GM21381 (cell line): ENCODE data around the gene ABCC1.
"Not testable (repeated sequence)": the region's sequence is repeated elsewhere in the genome, so short reads cannot be mapped to it uniquely, and the experiment has no call there.

Source experiments
- ATAC-seq: cut with Tn5 transposase; IDR thresholded peaks from one replicate; pipeline ENCODE4 v1.9.1; 2021; ENCODE audit warnings: mild to moderate bottlenecking, moderate library complexity; ENCODE audit not compliant: unreplicated experiment

Gene ABCC1

GRCh38 chr16:16150878-16151152 lies 201.4 kb downstream of the ABCC1 start:
- ATAC-seq: no peak

- ATAC-seq: no peak
These were observed 201.9 kb downstream of the ABCC1 start for GRCh38 chr16:16151315-16151714.

DNA sequence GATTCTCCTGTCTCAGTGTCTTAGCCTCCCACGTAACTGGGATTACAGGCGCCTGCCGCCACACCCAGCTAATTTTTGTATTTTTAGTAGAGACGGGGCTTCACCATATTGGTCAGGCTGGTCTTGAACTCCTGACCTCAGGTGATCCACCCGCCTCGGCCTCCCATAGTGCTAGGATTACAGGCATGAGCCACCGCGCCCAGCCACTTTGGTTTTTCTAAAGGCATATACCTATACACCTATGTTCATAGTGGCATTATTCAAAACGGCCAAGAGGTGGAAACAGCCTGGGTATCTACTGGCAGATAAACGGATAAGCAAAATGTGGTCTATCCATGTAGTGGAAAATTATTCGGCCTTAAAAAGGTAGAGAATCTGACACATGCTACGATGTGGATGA lies 203.6 kb downstream of the ABCC1 start:
- not testable (repeated sequence) for ATAC-seq

GRCh38 chr16:16154281-16154951 lies 205.0 kb downstream of the ABCC1 start:
- ATAC-seq: no peak

- no peak for ATAC-seq
These were observed 205.8 kb downstream of the ABCC1 start for GRCh38 chr16:16155234-16155633.

DNA sequence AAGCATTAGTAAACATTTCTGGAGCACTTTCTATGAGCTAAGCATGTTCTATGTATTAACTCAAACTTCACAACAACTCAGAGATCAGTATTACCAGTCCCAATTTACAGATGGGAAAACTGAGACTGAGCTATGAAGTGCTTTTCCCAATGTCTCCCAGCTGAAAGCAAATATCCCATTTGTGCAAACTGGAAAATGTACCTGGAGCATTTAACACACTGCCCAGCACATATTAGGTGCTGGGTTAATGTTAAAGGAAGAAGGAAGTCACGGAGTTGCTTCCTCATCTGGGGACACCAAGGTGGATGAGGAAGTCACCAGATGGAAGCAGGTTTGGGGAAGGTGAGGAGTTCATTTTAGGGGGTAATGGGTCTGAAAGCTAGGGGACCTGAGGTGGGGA lies 207.8 kb downstream of the ABCC1 start:
- no peak for ATAC-seq

DNA sequence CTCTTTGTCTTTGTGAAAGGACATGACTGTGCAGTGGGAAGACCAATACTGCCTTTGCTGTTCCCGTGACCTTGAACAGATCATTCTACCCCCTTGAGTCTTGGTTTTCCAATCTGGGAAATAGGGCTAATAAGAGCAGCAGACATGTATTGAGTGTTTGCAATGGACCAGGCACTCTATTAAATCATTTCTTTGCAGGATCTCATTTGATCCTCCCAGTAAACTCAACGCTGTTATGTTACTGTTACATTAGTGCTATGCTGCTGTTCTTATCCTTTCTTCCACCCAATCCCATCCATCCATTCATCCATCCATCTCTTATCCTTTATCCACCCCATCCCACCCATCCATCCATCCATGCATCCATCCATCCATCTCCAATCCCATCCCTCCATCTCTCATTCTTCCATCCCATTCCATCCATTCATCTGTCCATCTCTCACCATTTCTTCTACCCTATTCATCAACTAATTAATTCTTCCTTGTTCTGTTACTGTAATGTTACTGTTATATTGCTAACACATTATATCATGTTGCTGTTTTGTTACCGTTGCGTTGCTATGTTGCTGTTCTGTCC lies 208.8 kb downstream of the ABCC1 start:
- ATAC-seq: no peak

- no peak for ATAC-seq
These were observed 209.4 kb downstream of the ABCC1 start for GRCh38 chr16:16158741-16159374.

- ATAC-seq: no peak
These were observed 210.2 kb downstream of the ABCC1 start for GRCh38 chr16:16159662-16160061.

GRCh38 chr16:16161319-16161718 lies 211.9 kb downstream of the ABCC1 start:
- no peak for ATAC-seq

DNA sequence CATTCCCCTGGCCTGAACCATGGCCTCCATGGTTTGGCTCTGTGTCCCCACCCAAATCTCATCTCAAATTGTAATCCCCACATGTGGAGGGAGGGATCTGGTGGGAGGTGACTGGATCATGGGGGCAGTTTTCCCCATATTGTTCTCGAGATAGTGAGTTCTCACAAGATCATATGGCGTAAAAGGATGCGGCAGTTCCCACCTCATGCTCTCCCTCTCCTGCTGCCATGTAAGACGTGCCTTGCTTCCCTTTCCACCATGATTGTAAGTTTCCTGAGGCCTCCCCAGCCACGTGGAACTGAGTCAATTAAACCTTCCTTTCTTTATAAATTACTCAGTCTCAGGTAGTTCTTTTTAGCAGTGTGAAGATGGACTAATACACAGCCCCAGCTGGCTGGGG lies 212.4 kb downstream of the ABCC1 start:
- ATAC-seq: not testable (repeated sequence)

DNA sequence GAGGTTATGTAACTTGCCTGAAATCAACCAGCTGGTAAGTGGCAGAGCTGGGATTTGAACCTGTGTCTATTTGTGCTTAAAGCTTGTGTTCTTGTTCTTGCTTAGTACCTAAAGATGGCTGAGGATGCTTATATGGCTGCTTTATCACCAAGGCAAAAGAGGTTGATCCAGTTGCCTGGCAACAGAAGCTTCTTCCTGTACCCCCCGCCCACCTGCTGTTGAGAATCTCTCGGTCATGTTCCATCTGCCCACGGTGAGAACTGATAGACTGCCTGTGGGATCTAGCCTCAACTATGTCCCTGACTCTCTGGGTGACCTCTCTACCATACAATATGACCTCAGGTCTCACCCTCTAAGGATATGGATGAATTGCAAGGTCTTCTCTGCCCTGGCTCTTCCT lies 213.2 kb downstream of the ABCC1 start:
- ATAC-seq: no peak

GRCh38 chr16:16163109-16163508 lies 213.7 kb downstream of the ABCC1 start:
- ATAC-seq: no peak

GRCh38 chr16:16163571-16163970 lies 214.2 kb downstream of the ABCC1 start:
- no peak for ATAC-seq

DNA sequence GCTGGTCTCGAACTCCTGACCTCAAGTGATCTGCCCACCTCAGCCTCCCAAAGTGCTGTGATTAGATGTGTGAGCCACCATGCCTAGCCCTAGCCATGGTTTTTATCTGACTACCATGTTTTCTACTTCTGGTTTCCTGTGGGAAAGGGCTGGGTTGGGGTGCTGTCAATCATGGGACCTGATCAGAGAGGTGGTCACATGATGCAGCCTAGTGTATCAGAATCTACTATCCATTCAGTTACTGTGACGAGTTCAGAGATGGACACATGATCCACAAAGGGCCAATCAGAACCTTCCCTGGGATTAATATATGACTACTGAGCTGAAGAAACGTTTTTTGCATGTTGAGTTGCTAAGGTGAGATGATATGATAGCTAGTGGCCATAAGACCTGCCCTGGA lies 214.8 kb downstream of the ABCC1 start:
- no peak for ATAC-seq

- no peak for ATAC-seq
These were observed 216.7 kb downstream of the ABCC1 start for GRCh38 chr16:16166085-16166484.

DNA sequence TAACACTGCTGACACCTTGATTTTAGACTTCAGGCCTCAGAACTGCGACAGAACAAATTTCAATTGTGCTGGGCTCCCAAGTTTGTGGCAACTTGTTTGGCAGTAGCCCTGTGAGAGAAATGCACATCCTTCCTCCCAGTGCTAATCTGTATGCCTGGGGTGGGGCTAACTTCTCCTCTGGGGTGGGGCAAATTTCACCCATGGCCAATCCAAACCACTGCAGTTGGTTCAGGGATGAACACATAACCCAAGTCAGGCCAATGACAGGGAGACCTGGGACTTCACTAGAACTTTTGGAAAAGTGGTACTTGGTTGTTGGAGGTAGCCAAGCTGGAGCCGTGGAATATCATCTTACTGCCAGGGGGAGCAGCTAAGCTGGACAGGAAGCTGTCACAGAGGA lies 217.5 kb downstream of the ABCC1 start:
- ATAC-seq: no peak

DNA sequence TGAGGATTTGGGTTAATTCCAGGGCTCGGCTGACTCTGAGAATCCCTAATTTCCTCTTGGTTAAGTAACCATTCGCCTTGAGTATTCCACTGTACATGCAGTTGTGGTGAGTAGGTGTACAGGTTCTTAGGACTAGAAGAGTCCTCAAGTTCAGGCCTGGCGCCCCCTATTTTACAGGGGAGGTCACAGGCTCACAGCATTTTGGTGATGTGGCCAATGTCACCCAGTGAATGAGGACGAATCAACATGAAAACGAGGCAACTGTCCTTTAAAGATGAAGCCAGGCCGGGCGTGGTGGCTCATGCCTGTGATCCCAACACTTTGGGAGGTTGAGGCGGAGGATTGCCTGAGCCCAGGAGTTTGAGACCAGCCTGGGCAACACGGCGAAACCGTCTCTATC lies 218.5 kb downstream of the ABCC1 start:
- ATAC-seq: no peak

- no peak for ATAC-seq
These were observed 219.0 kb downstream of the ABCC1 start for GRCh38 chr16:16168431-16168830.

GRCh38 chr16:16169615-16170014 lies 220.2 kb downstream of the ABCC1 start:
- no peak for ATAC-seq

DNA sequence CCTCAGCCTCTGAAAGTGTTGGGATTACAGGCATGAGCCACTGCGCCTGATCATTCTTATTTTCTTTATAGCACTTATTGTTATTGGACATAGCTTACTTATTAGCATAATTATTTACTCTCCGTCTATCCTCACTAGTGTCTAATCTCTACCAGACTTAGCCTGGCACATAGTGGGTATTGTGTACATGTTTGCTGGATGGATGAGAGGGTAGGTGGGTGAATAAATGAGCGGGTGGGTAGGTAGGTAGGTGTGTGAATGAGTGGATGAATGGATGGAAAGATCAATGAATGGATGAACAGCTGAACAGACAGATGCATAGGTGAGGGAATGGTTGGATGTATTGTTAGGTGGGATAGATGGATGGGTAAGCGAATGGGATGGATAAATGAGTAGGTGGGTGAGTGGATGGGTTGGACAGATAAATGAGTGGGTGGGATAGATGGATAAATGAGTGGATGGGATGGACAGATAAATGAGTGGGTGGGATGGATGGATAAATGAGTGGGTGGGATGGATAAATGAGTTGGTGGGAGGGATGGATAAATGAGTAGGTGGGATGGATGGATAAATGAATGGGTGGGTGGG lies 222.0 kb downstream of the ABCC1 start:
- ATAC-seq: no peak

DNA sequence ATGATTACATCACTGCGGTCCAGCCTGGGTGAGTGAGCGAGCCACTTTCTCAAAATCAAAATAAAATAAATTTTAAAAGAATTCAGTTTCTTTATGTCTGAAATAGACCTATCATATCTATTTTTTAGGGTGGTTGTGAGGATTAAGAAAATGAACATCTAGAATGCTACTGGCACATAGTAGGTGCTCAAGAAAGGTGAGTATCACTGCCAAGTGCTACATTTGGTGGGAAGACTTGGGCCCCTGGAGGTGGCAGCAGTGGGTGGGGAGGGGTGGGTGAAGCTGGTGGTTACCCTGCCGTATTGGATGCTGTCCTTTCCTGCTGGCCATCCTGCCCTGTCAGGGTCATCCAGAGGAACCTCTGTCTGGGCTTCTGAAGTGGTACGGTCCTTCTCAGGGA lies 223.6 kb downstream of the ABCC1 start:
- no peak for ATAC-seq
